ENCODE measurements around the gene NAA80. TPM values are rescaled to one million over a fixed set of nuclear protein-coding genes. Genes with fewer than 3 reads are reported as not detected.

Gene NAA80
- total RNA-seq, 4 donors from 2014 or later = 12.6 to 24.3 (median 15.9) TPM

DNA sequence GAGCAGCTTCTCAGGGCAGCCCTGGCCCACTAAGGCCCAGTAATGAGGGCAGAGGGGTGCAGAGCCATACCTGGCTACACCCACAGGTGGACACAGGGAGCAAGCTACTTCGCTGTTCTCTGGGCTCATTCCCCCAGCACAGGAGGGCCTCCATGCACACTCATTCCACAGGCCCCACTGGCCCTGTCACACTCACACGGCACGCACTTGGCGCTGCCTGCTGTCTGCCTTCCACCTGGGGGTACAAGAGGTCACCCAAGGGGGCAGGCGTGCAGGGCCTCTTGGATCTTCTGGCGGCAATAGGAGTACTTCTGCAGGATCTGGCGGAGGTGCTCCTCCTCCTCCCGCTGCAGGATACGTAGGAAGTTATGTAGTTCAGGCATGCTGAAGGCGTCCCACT lies 31.1 kb upstream of the NAA80 start:
- Histone ChIP-seq H3K27me3 (no peaks in the 10 kb centered on the region), H3K4me1 (peaks cover 0 to 67% (median 29%) of the 10 kb centered on the region in 4 donors), H3K27ac (no peak overlapping the region), H3K36me3 (peaks cover 5 to 50% (median 17%) of the 10 kb centered on the region in 3 donors), H3K9me3 (no peaks in the 10 kb centered on the region), H3K4me3 (no peak overlapping the region)
- no peak for DNase-seq (ENCODE audit: low spot score in 2 of 2)
- TF ChIP-seq EP300 (IDR thresholded peaks at IDR 0.05) = no peak
- no peak for TF ChIP-seq POLR2A (IDR thresholded peaks at IDR 0.05)
- TF ChIP-seq, protein P1, sequence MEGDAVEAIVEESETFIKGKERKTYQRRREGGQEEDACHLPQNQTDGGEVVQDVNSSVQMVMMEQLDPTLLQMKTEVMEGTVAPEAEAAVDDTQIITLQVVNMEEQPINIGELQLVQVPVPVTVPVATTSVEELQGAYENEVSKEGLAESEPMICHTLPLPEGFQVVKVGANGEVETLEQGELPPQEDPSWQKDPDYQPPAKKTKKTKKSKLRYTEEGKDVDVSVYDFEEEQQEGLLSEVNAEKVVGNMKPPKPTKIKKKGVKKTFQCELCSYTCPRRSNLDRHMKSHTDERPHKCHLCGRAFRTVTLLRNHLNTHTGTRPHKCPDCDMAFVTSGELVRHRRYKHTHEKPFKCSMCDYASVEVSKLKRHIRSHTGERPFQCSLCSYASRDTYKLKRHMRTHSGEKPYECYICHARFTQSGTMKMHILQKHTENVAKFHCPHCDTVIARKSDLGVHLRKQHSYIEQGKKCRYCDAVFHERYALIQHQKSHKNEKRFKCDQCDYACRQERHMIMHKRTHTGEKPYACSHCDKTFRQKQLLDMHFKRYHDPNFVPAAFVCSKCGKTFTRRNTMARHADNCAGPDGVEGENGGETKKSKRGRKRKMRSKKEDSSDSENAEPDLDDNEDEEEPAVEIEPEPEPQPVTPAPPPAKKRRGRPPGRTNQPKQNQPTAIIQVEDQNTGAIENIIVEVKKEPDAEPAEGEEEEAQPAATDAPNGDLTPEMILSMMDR (IDR thresholded peaks at IDR 0.05) = no peak
- 86 to 89% methylated on average over 7 to 9 of the region's 10 CpGs for WGBS, 2 donors

DNA sequence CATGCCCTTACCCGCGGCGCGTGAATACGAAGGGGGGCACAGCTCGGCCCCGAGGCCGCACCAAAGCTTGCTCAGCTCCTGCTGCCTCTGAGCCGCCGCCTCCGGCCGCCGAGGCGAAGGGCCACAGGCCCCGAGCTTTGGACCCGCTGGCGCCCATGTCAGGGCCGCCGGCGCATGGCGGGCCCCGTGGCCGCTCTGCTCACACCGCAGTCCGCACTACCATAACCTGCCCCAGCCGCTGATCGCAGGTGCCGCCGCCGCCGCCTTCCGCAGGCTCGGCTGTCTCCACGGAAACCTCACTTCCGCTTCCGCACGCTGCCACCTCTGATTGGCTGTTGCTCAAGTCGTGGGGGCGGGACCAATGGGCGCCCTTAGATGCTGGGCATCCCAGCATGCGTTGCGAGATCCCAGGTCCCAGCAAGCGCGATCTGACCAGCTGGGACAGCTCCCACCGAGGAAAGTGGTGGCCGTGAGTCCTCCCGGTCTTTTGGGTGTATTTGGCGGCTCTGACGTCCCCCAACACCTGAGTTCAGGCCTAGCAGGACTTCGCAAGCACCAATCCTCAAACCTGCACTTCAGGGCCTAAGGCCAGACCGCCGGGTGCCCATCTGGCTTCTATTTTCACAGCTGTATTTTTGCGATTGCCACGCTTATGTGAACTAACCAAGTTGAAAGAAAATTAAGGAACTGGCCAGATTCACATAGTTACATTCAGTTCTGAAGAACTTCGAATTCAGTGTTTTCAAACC lies 28.9 kb upstream of the NAA80 start, which contains the start of gene TUSC2:
Gene TUSC2 (minus strand): TSS at position 281 of the 749 bp plus-strand sequence. CDS start 124 bp downstream, at position 157.
- DNase-seq (ENCODE audit: low spot score in 2 of 2) = peak; percentile 98
- H3K27ac ChIP-seq = peak within 1 kb of the TSS; percentile 57 to 89 (median 86)
- no peaks in the 10 kb centered on the region for H3K9me3 ChIP-seq
- 2 to 5% methylated on average over 30 to 43 of the region's 55 CpGs for WGBS, 2 donors
- peaks cover 0 to 67% (median 21%) of the 10 kb centered on the region in 4 donors for H3K4me1 ChIP-seq
- peaks cover 5 to 55% (median 17%) of the 10 kb centered on the region in 3 donors for H3K36me3 ChIP-seq
- TF ChIP-seq EP300 (IDR thresholded peaks at IDR 0.05) (peak; percentile 87 to 89), POLR2A (IDR thresholded peaks at IDR 0.05) (peak; percentile 28 to 65)
- TF ChIP-seq, protein P1 (IDR thresholded peaks at IDR 0.05) = peak in 1 of 5 experiments; percentile 44
- no peaks in the 10 kb centered on the region for H3K27me3 ChIP-seq
- H3K4me3 ChIP-seq = peak within 1 kb of the TSS; percentile 78 to 97 (median 90)

DNA sequence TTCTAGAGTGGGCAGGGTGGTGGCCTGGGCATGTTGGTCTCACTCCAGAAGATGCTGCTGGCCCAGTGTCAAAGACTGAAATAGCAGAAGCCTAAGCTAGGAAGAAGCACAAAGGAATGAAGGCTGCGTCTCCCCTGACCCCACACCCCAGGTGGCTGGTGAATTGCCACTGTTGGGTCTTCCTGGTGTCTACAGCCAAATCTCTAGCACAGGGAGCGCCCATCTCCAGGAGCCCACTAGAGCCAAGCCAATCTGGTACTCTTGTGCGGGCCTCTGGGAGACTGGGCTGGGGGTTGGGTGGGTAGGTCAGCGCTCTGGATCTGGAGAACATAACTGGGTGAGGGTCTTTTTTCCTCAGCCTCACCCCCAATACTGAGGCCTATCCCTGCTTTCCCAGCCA lies 27.9 kb upstream of the NAA80 start:
- no peak for DNase-seq (ENCODE audit: low spot score in 2 of 2)
- no peaks in the 10 kb centered on the region for H3K27me3 ChIP-seq
- H3K4me1 ChIP-seq = peaks cover 0 to 70% (median 29%) of the 10 kb centered on the region in 4 donors
- peaks cover 5 to 50% (median 17%) of the 10 kb centered on the region in 3 donors for H3K36me3 ChIP-seq
- TF ChIP-seq EP300 (IDR thresholded peaks at IDR 0.05) (no peak), POLR2A (IDR thresholded peaks at IDR 0.05) (no peak)
- TF ChIP-seq, protein P1 (IDR thresholded peaks at IDR 0.05) = no peak
- H3K9me3 ChIP-seq = no peaks in the 10 kb centered on the region
- WGBS, 2 donors = 70 to 75% methylated on average over 4 of the region's 4 CpGs
- H3K27ac ChIP-seq = peak overlapping the region in 2 of 4 donors; percentile 88 to 89
- H3K4me3 ChIP-seq = peak overlapping the region; percentile 78 to 97 (median 90)

DNA sequence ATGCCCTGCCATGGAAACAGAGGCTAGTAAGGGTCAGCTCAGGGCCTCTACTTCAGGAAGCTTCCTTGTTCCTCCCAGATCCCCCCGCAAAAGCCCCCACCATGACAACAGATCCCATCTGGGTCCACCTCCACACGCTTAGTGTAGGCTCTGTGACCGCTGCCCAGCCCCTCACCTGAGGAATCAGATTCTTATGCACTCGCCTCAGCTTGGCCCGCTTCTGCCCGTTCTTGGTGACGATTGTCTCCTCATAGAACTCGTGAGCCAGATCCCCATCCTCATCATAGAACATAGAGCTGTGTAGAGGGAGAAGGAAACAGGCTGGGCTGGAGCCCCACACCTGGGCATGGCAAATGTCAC lies 27.0 kb upstream of the NAA80 start:
- no peak for DNase-seq (ENCODE audit: low spot score in 2 of 2)
- WGBS, 2 donors = 86 to 90% methylated on average over 8 of the region's 8 CpGs
- peaks cover 0 to 72% (median 32%) of the 10 kb centered on the region in 4 donors for H3K4me1 ChIP-seq
- H3K36me3 ChIP-seq = peaks cover 5 to 40% (median 13%) of the 10 kb centered on the region in 3 donors
- H3K9me3 ChIP-seq = no peaks in the 10 kb centered on the region
- H3K4me3 ChIP-seq = no peak overlapping the region
- H3K27ac ChIP-seq = no peak overlapping the region
- H3K27me3 ChIP-seq = no peaks in the 10 kb centered on the region
- TF ChIP-seq EP300 (IDR thresholded peaks at IDR 0.05) (no peak), POLR2A (IDR thresholded peaks at IDR 0.05) (no peak)

DNA sequence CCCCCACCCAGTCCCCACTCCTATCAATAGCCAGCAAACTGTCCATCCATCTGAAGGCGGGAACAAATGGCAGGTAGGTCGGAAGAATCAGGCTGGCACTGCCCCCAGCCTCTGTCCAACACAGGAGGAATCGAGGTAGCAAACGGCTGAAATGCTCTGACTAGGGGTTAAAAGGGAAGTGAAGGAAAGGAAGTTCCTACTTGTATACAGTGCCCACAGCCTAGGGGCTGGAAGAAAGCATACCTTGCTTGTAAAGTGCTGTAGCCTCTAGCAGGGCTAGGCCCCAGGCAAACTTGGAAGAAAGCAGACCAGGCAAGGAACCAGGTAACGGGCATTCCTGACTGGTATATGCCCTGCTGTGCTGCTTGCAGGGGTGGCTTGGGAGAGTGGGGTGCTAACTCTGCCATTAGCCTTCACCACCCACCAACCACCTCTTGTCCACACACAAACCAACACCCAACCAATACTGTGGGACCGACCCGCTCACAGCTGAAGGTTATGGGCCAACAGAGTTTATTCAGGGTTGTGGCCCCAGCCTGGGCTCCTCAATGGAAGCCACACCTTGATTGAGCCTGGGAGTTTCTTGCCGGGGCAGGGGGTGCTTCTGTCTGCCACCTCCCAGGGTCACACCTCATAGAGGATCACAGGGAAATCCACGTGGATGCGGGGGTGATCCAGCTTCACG lies 26.4 kb upstream of the NAA80 start:
- peak overlapping the region in 2 of 4 donors; percentile 5 to 99 for H3K27ac ChIP-seq
- DNase-seq (ENCODE audit: low spot score in 2 of 2) = no peak
- 80 to 82% methylated on average over 8 to 11 of the region's 11 CpGs for WGBS, 2 donors
- H3K4me3 ChIP-seq = no peak overlapping the region
- H3K4me1 ChIP-seq = peaks cover 0 to 72% (median 32%) of the 10 kb centered on the region in 4 donors
- TF ChIP-seq, protein P1 (IDR thresholded peaks at IDR 0.05) = no peak
- TF ChIP-seq EP300 (IDR thresholded peaks at IDR 0.05) (no peak), POLR2A (IDR thresholded peaks at IDR 0.05) (no peak)
- no peaks in the 10 kb centered on the region for H3K27me3 ChIP-seq
- H3K36me3 ChIP-seq = peaks cover 3 to 35% (median 8%) of the 10 kb centered on the region in 3 donors
- H3K9me3 ChIP-seq = no peaks in the 10 kb centered on the region
